ENCODE results near the gene KIF1A. TPM values are rescaled to one million over a fixed set of nuclear protein-coding genes. Genes with fewer than 3 reads are reported as not detected.

KIF1A gene
- total and polyA plus RNA-seq, 2 of the 8 experiments (the other 6 are each of a cell fraction or from before 2014, with no cell fraction given) = 61.3 to 281 TPM

DNA sequence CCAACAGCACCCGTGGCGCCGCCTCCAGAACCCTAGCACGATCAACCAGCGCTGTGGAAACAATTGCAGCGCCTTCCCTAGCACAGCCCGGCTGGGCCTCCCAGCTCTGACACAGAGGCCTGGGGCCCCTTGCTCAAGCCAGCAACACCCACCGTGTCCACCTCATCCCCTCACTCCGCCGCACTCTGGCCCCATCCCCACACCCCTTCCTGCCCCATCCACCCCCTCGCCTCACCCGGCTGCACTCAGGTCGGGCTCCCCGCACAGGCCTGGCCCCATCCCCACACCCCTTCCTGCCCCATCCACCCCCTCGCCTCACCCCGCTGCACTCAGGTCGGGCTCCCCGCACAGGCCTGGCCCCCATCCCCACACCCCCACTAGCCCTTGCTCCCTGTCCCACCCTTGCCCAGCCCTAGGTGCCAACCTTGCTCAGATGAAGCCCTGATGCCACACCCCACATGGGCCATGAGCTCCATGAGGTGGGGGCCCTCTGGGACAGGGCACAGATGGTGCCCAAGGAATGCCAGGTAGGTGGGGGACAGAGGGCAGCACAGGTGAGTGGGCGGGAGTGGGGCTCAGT is 28.7 kb downstream of the KIF1A start:
- CTCF ChIA-PET (ENCODE audit: partially characterized antibody) = interaction anchor here (0.7 kb wide), 1 partner anchor 30 kb away, joined by 3 read pairs; no protein-coding TSS in a partner anchor
- H3K79me2 ChIP-seq (ENCODE audit: control insufficient read depth in 1 of 2, insufficient read depth in 2 of 2, low read length in 2 of 2) = peaks cover 0 to 57% of the 10 kb centered on the region in 2 experiments; a peak in 2 of 4 replicates
- no peak overlapping the region for H2BK20ac ChIP-seq (ENCODE audit: low read length)
- no peak overlapping the region for H2BK120ac ChIP-seq (replicated peaks; ENCODE audit: low read depth, low read length)
- peaks cover 22 to 60% (median 39%) of the 10 kb centered on the region in 4 experiments; a peak in 7 of 8 replicates for H3K36me3 ChIP-seq (ENCODE audit: control insufficient read depth in 2 of 4, insufficient read depth in 4 of 4, low read length in 3 of 4)
- no peaks in the 10 kb centered on the region for H3K9me3 ChIP-seq (ENCODE audit: insufficient read depth in 2 of 2, low read depth in 1 of 2, low read length in 1 of 2)
- H3K27ac ChIP-seq (ENCODE audit: low read depth, low read length) = no peak overlapping the region
- no peak overlapping the region for H3K23ac ChIP-seq (ENCODE audit: insufficient read length)
- DNase-seq (ENCODE audit: low read depth in 1 of 2, low spot score in 2 of 2) (no peak), FAIRE-seq (no peak)
- H2BK12ac ChIP-seq (ENCODE audit: low read depth, low read length) = no peak overlapping the region
- no peak overlapping the region for H3K18ac ChIP-seq (ENCODE audit: extremely low read depth, low read length)
- H3K79me1 ChIP-seq (ENCODE audit: low read depth, low read length) = peaks cover 29% of the 10 kb centered on the region
- POLR2A ChIA-PET (ENCODE audit: partially characterized antibody) = interaction anchor here (0.6 to 18.0 kb wide), 8 partner anchors 12 to 70 kb away, joined by 3 to 291 read pairs (median 4); no protein-coding TSS in a partner anchor
- no peak overlapping the region for H3K4ac ChIP-seq (replicated peaks; ENCODE audit: insufficient read length, low read depth, low read length)
- WGBS, 2 experiments (ENCODE audit: extremely low coverage in 1 of 2, insufficient coverage in 1 of 2, insufficient read length in 1 of 2, insufficient replicate concordance in 2 of 2, low coverage in 1 of 2, low lambda C conversion rate in 2 of 2, missing lambda C conversion rate in 1 of 2) = 92% methylated on average over 6 of the region's 19 CpGs; no CpG with 5 or more reads in 1 of the 2 experiments
- no peak overlapping the region for H3K4me2 ChIP-seq (ENCODE audit: insufficient read depth in 1 of 2, low read depth in 2 of 2, low read length in 2 of 2)
- H2AK5ac ChIP-seq (ENCODE audit: low read depth, low read length) = no peak overlapping the region
- H3K23me2 ChIP-seq (ENCODE audit: low read depth, low read length) = no peaks in the 10 kb centered on the region
- no peak overlapping the region for H3K9ac ChIP-seq (replicated peaks in 1 of 4; ENCODE audit: extremely low read depth in 1 of 4, low read depth in 3 of 4, low read length in 3 of 4)
- H3K4me3 ChIP-seq (ENCODE audit: extremely low read depth in 1 of 4, insufficient read depth in 2 of 4, low read depth in 3 of 4, low read length in 4 of 4) = no peak overlapping the region
- no peak overlapping the region for H3K14ac ChIP-seq (ENCODE audit: insufficient read length)
- no peak overlapping the region for H3K56ac ChIP-seq (replicated peaks; ENCODE audit: insufficient read length, low read depth, low read length)
- no peak overlapping the region for H4K5ac ChIP-seq (ENCODE audit: insufficient read length, low read depth, low read length)
- H4K20me1 ChIP-seq (replicated peaks in 1 of 2; ENCODE audit: control insufficient read depth in 1 of 2, insufficient read depth in 2 of 2, low read length in 2 of 2) = peaks cover 43 to 49% of the 10 kb centered on the region in 2 experiments
- H2BK15ac ChIP-seq (ENCODE audit: low read length) = no peak overlapping the region
- H4K8ac ChIP-seq (ENCODE audit: extremely low read depth, insufficient read depth, low read length) = no peak overlapping the region
- no peak overlapping the region for H2AFZ ChIP-seq (ENCODE audit: low read length)
- H3K27me3 ChIP-seq (replicated peaks in 1 of 4; ENCODE audit: control insufficient read depth in 3 of 4, extremely low read depth in 1 of 4, insufficient read depth in 3 of 4, low read length in 3 of 4) = no peaks in the 10 kb centered on the region
- no peak overlapping the region for H2BK5ac ChIP-seq (ENCODE audit: low read depth, low read length)
- no peak overlapping the region for H4K91ac ChIP-seq (replicated peaks; ENCODE audit: insufficient read length, low read length)
- H3K4me1 ChIP-seq (replicated peaks in 1 of 4; ENCODE audit: control insufficient read depth in 3 of 4, insufficient read depth in 4 of 4, low read length in 3 of 4) = peaks cover 0 to 11% (median 8%) of the 10 kb centered on the region in 4 experiments; a peak in 5 of 7 replicates
- no peak for TF ChIP-seq CTBP2 (IDR thresholded peaks at IDR 0.05; ENCODE audit: borderline replicate concordance, insufficient read depth, insufficient read length, low read length)
- no peak for TF ChIP-seq TAF1 (IDR thresholded peaks at IDR 0.05; ENCODE audit: low read depth, low read length)
- TF ChIP-seq, protein P1, sequence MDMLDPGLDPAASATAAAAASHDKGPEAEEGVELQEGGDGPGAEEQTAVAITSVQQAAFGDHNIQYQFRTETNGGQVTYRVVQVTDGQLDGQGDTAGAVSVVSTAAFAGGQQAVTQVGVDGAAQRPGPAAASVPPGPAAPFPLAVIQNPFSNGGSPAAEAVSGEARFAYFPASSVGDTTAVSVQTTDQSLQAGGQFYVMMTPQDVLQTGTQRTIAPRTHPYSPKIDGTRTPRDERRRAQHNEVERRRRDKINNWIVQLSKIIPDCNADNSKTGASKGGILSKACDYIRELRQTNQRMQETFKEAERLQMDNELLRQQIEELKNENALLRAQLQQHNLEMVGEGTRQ (IDR thresholded peaks at IDR 0.05; ENCODE audit: low read length) = no peak
- no peak for TF ChIP-seq TCF12 (IDR thresholded peaks at IDR 0.05; ENCODE audit: low read depth, low read length)
- TF ChIP-seq, protein P2, sequence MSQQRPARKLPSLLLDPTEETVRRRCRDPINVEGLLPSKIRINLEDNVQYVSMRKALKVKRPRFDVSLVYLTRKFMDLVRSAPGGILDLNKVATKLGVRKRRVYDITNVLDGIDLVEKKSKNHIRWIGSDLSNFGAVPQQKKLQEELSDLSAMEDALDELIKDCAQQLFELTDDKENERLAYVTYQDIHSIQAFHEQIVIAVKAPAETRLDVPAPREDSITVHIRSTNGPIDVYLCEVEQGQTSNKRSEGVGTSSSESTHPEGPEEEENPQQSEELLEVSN (IDR thresholded peaks at IDR 0.05) = no peak
- TF ChIP-seq JUN (IDR thresholded peaks at IDR 0.05; ENCODE audit: low read depth, low read length) = no peak
- no peak for TF ChIP-seq POU5F1 (IDR thresholded peaks at IDR 0.05; ENCODE audit: low read depth, low read length)
- TF ChIP-seq SIRT6 (IDR thresholded peaks at IDR 0.05; ENCODE audit: low read length) = no peak
- TF ChIP-seq SP2 (IDR thresholded peaks at IDR 0.05; ENCODE audit: low read length) = no peak
- no peak for TF ChIP-seq HDAC6 (IDR thresholded peaks at IDR 0.05; ENCODE audit: low read depth, low read length)
- TF ChIP-seq CHD1 (IDR thresholded peaks at IDR 0.05; ENCODE audit: low read depth, low read length) = no peak
- TF ChIP-seq SIX5 (IDR thresholded peaks at IDR 0.05; ENCODE audit: low read depth, low read length) = no peak
